Stomach (tissue), 9 donors: ENCODE measurements around the gene MAP9. TPM values are rescaled to one million over a fixed set of nuclear protein-coding genes. Genes with fewer than 3 reads are reported as not detected.
A peak's percentile ranks its signal among the peaks of the same experiment; 100 is the strongest.

Source experiments
- DNase-seq, 2 donors: peaks; one replicate each; pipeline versions ENCODE4 v3.0.0 to v3.0.0-alpha.2; 2013 to 2019
- H3K27ac ChIP-seq, 5 donors: fragments of 200-600 bp in 4 of 5; sonication (generic) in 4 of 5; one replicate each; pipeline ENCODE4 v1.5.1; 2013 to 2019; ENCODE audit warnings: mild to moderate bottlenecking in 1 of 5, moderate library complexity in 1 of 5
- H3K27me3 ChIP-seq, 3 donors: fragments of 200-600 bp; sonication (generic); one replicate each; pipeline ENCODE4 v1.5.1; 2017 to 2019; ENCODE audit warnings: mixed run types in 1 of 3
- H3K36me3 ChIP-seq, 4 donors: fragments of 200-600 bp; sonication (generic); 1 replicate in 3 of 4; 2 replicates in 1 of 4; pipeline ENCODE4 v1.5.1; 2016 to 2019
- H3K4me1 ChIP-seq, 4 donors: fragments of 200-600 bp; sonication (generic); one replicate each; pipeline ENCODE4 v1.5.1; 2016 to 2019
- H3K4me3 ChIP-seq, 4 donors: fragments of 200-600 bp; sonication (generic) in 3 of 4; one replicate each; pipeline ENCODE4 v1.5.1; 2016 to 2019; ENCODE audit warnings: mild to moderate bottlenecking in 1 of 4
- H3K9me3 ChIP-seq, 4 donors: fragments of 200-600 bp; sonication (generic); one replicate each; pipeline ENCODE4 v1.5.1; 2016 to 2019
- EP300 ChIP-seq: sonication (generic); formaldehyde crosslinking; IDR thresholded peaks from one replicate; pipeline ENCODE4 v1.6.1; 2017; ENCODE audit warnings: antibody characterized with exemption
- POLR2A ChIP-seq, 4 donors: fragments of 450-650 bp; IDR thresholded peaks; one replicate each; pipeline ENCODE4 v1.6.1; 2016; ENCODE audit warnings: antibody characterized with exemption in 4 of 4, control low read depth in 2 of 4, mild to moderate bottlenecking in 1 of 4, moderate library complexity in 1 of 4
- POLR2AphosphoS5 ChIP-seq, 3 donors: sonication (generic); formaldehyde crosslinking; IDR thresholded peaks; one replicate each; pipeline ENCODE4 v1.6.1; 2016; ENCODE audit warnings: antibody characterized with exemption in 3 of 3
- WGBS, 5 donors: extraction: QIAGEN DNeasy Blood & Tissue Kit in 3 of 5; methylation state at CpG; one replicate each; pipeline versions ENCODE4 v1.1.5 to v1.1.7; 2013 to 2018; 5-methylcytosine and 5-hydroxymethylcytosine counted together
- intact Hi-C: fragments of 100-400 bp; cut with DNase I; formaldehyde crosslinking; loops from one replicate; pipeline ENCODE4 v1.15.1; 2023; ENCODE audit warnings: low total_unique reads
- polyA plus RNA-seq, 3 donors: library from polyadenylated mRNA; stranded (reverse); fragments of 200-250 nt; gene quantifications; one replicate each; pipeline ENCODE4 v1.2.3, GENCODE V29; 2013
- total RNA-seq, 5 donors: library from RNA; depleted of rRNA; stranded (reverse); fragments of >200 nt; gene quantifications; one replicate each; pipeline versions ENCODE4 v1.1.0 to v1.2.3, GENCODE V29; 2014 to 2016
- TF ChIP-seq, protein P1 (sequence below), 7 experiments: fragments of 450-650 bp in 4 of 7; fragments of 200-600 bp in 3 of 7; sonication (generic) in 3 of 7; IDR thresholded peaks; one replicate each; pipeline ENCODE4 v1.5.1; 2016 to 2019; ENCODE audit warnings: antibody characterized with exemption in 7 of 7, control low read depth in 2 of 7, mild to moderate bottlenecking in 1 of 7
- donor health status: healthy with polysubstance abuse.
- donor health status: Bipolar disorder and iron deficiency.
- donor health status: healthy.

Gene MAP9
- total and polyA plus RNA-seq, 8 donors = 1.2 to 21.5 (median 7.2) TPM

GRCh38 chr4:155407480-155407879, 30.7 kb upstream of the MAP9 start:
- H3K9me3 ChIP-seq = no peaks in the 10 kb centered on the region
- intact Hi-C loops = no loop called here
- H3K36me3 ChIP-seq = no peaks in the 10 kb centered on the region
- no peak overlapping the region for H3K27ac ChIP-seq
- no peak for DNase-seq
- TF ChIP-seq POLR2AphosphoS5 (IDR thresholded peaks at IDR 0.05) = no peak
- no peak for TF ChIP-seq POLR2A (IDR thresholded peaks at IDR 0.05)
- TF ChIP-seq, protein P1, sequence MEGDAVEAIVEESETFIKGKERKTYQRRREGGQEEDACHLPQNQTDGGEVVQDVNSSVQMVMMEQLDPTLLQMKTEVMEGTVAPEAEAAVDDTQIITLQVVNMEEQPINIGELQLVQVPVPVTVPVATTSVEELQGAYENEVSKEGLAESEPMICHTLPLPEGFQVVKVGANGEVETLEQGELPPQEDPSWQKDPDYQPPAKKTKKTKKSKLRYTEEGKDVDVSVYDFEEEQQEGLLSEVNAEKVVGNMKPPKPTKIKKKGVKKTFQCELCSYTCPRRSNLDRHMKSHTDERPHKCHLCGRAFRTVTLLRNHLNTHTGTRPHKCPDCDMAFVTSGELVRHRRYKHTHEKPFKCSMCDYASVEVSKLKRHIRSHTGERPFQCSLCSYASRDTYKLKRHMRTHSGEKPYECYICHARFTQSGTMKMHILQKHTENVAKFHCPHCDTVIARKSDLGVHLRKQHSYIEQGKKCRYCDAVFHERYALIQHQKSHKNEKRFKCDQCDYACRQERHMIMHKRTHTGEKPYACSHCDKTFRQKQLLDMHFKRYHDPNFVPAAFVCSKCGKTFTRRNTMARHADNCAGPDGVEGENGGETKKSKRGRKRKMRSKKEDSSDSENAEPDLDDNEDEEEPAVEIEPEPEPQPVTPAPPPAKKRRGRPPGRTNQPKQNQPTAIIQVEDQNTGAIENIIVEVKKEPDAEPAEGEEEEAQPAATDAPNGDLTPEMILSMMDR (IDR thresholded peaks at IDR 0.05) = no peak
- no peak for TF ChIP-seq EP300
- WGBS, 5 donors = 57 to 76% (median 64%) methylated on average over 1 of the region's 1 CpG
- H3K4me1 ChIP-seq = peaks cover 8 to 34% (median 16%) of the 10 kb centered on the region in 4 donors
- H3K27me3 ChIP-seq = no peaks in the 10 kb centered on the region
- no peak overlapping the region for H3K4me3 ChIP-seq

DNA sequence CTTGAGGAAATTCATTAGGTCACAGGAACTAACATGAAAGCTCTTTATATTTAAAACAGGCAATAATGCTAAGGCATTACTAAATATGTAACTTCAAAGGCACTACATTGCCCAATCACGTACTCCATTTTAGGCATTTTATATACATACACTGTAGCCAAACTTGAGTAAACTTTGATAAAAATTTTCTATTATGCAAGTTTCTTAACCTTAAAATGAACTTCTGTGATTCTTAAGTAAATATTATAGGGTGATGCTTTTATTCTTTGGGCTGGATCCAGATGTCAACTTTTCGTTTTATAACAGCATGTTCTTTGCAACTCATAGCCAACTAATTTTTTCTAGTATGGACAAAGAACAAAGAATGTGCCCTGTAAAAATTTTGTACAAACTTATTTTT, 28.3 kb upstream of the MAP9 start:
- no peak overlapping the region for H3K27ac ChIP-seq
- TF ChIP-seq, protein P1 (IDR thresholded peaks at IDR 0.05) = no peak
- no peak for TF ChIP-seq POLR2A (IDR thresholded peaks at IDR 0.05)
- TF ChIP-seq POLR2AphosphoS5 (IDR thresholded peaks at IDR 0.05) = no peak
- no peak for TF ChIP-seq EP300
- 17 to 27% (median 19%) methylated on average over 2 of the region's 2 CpGs for WGBS, 5 donors
- DNase-seq = peak in 1 of 2 donors; percentile 68
- intact Hi-C loops = no loop called here
- H3K36me3 ChIP-seq = no peaks in the 10 kb centered on the region
- H3K9me3 ChIP-seq = no peaks in the 10 kb centered on the region
- H3K4me1 ChIP-seq = peaks cover 8 to 34% (median 16%) of the 10 kb centered on the region in 4 donors
- H3K27me3 ChIP-seq = no peaks in the 10 kb centered on the region
- H3K4me3 ChIP-seq = no peak overlapping the region

DNA sequence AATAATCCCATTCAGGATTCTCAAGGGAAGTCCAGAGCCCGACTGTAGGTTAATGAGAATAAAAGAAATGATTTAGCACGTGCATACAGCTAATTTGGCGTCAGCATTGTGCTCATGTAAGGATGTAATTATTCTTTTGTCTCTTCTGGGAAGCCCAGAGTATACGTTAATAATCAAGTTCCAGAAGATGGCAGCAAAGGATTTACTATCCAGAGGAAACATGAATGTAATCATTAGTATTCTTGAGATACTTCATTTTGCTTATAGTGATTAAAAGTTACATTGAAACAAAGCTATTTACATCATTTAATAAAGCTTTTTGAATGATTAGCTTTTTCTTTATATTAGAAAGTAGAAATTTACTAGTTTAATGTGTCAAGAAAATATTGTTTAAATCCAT, 27.1 kb upstream of the MAP9 start:
- H3K36me3 ChIP-seq = no peaks in the 10 kb centered on the region
- peaks cover 8 to 34% (median 16%) of the 10 kb centered on the region in 4 donors for H3K4me1 ChIP-seq
- no peaks in the 10 kb centered on the region for H3K9me3 ChIP-seq
- no peaks in the 10 kb centered on the region for H3K27me3 ChIP-seq
- DNase-seq = peak in 1 of 2 donors; percentile 72
- intact Hi-C loops = no loop called here
- no peak overlapping the region for H3K4me3 ChIP-seq
- no peak overlapping the region for H3K27ac ChIP-seq
- WGBS, 5 donors = 2 to 9% (median 4%) methylated on average over 4 of the region's 4 CpGs
- no peak for TF ChIP-seq EP300
- no peak for TF ChIP-seq POLR2AphosphoS5 (IDR thresholded peaks at IDR 0.05)
- TF ChIP-seq, protein P1 (IDR thresholded peaks at IDR 0.05) = no peak
- TF ChIP-seq POLR2A (IDR thresholded peaks at IDR 0.05) = no peak

- DNase-seq = peak in 1 of 2 donors; percentile 31
- Histone ChIP-seq H3K9me3 (no peaks in the 10 kb centered on the region), H3K4me1 (peaks cover 8 to 34% (median 16%) of the 10 kb centered on the region in 4 donors), H3K27me3 (no peaks in the 10 kb centered on the region), H3K36me3 (no peaks in the 10 kb centered on the region), H3K4me3 (no peak overlapping the region), H3K27ac (no peak overlapping the region)
- TF ChIP-seq, protein P1 (IDR thresholded peaks at IDR 0.05) = no peak
- no peak for TF ChIP-seq EP300
- TF ChIP-seq POLR2AphosphoS5 (IDR thresholded peaks at IDR 0.05) = no peak
- no peak for TF ChIP-seq POLR2A (IDR thresholded peaks at IDR 0.05)
- intact Hi-C loops = no loop called here
- WGBS, 5 donors = 26 to 42% (median 35%) methylated on average over 2 of the region's 2 CpGs
These were observed 26.2 kb upstream of the MAP9 start for GRCh38 chr4:155402941-155403340.
